Astrocyte (in vitro differentiated cells and primary cell): ENCODE data around the gene HECTD4.

Experiments used
- EZH2 ChIP-seq: IDR thresholded peaks from 2 replicates; pipeline ENCODE4 v1.6.1; 2012; ENCODE audit warnings: mild to moderate bottlenecking, low read length, inconsistent platforms; ENCODE audit not compliant: insufficient read depth
- TF ChIP-seq, protein P1 (sequence below): IDR thresholded peaks from 2 replicates; pipeline ENCODE4 v1.5.1; 2011; ENCODE audit warnings: low read depth, mild to moderate bottlenecking, inconsistent platforms, low read length, moderate library complexity; ENCODE audit not compliant: insufficient read depth

- TF ChIP-seq, protein P1, sequence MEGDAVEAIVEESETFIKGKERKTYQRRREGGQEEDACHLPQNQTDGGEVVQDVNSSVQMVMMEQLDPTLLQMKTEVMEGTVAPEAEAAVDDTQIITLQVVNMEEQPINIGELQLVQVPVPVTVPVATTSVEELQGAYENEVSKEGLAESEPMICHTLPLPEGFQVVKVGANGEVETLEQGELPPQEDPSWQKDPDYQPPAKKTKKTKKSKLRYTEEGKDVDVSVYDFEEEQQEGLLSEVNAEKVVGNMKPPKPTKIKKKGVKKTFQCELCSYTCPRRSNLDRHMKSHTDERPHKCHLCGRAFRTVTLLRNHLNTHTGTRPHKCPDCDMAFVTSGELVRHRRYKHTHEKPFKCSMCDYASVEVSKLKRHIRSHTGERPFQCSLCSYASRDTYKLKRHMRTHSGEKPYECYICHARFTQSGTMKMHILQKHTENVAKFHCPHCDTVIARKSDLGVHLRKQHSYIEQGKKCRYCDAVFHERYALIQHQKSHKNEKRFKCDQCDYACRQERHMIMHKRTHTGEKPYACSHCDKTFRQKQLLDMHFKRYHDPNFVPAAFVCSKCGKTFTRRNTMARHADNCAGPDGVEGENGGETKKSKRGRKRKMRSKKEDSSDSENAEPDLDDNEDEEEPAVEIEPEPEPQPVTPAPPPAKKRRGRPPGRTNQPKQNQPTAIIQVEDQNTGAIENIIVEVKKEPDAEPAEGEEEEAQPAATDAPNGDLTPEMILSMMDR, result no peak
- no peak for TF ChIP-seq EZH2
Observed at GRCh38 chr12:112275207-112275606, 107.0 kb downstream of the HECTD4 start.
